Hypothalamus (tissue), 51 donors: Measurements from ENCODE around the gene KAZN.

ENCODE experiments used
- DNase-seq, 51 donors: peaks; one replicate each; lab custom pipeline; 2025; lab: John Stamatoyannopoulos, UW

KAZN gene

DNA sequence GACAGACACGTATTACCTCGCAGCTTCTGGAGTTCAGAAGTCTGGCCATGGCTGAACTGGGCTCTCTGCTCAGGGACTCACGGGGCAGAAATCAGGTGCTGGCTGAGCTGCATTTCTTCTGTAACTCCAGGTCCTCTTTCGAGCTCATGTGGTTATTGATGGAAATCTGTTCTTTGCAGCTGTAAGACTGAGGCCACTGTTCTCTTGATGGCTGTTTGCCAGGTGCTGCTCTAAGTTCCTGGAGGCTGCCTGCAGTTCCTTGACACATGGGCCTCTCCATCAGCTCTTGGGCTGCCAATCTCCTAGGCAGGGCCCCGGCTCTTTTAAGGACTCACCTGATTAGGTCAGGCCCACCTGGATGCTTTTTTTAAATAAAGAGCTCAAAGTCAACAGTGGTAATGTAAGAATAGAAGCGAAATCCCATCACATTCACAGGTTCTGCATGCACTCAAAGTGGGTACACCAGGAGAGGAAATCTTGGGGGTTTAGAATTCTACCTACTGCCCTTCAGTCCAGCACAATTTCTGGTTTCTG is 139.1 kb downstream of the KAZN start:
- peak in 3 of 51 donors; percentile 8 to 22 (median 16) for DNase-seq

- DNase-seq, result no peak
Measured at GRCh38 chr1:14738235-14738634, 139.8 kb downstream of the KAZN start.

DNA sequence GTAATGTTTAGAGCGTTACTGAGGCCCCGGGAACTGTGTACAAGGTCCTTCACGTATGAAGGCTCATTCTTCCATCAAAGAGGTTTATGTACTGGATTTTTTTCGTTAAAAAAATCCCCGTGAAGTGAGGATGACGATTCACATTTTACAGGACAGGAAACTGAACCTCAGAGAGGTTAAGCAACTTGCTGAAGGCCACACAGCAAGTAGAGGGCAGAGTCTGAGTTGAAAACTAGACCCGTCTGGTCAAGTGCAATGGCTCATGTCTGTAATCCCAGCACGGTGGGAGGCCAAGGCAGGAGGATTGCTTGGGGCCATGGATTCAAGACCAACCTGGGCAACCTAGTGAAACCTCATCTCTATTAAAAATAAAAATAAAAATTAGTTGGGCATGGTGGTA is 140.2 kb downstream of the KAZN start:
- no peak for DNase-seq

- DNase-seq, result no peak
Measured at GRCh38 chr1:14739082-14739832, 140.8 kb downstream of the KAZN start.

DNA sequence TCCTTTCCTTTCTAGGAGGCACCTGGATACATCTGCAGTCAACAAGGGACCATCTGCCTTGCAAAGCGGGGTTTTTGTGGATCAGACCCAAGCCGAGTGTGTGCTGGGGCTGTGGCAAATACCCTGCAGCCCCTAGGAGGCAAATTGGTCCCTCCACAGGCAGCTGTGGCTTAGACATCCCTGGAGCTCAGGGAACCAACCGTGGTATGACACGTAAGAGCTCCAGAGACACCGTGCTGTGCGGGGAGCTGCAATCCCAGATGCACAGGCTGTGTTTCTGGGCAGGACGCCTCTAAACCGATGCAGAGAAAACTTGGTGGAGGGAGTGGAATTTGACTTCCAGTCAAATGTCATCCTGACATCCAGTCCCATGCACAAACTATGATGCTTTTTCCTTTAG is 141.5 kb downstream of the KAZN start:
- no peak for DNase-seq

DNA sequence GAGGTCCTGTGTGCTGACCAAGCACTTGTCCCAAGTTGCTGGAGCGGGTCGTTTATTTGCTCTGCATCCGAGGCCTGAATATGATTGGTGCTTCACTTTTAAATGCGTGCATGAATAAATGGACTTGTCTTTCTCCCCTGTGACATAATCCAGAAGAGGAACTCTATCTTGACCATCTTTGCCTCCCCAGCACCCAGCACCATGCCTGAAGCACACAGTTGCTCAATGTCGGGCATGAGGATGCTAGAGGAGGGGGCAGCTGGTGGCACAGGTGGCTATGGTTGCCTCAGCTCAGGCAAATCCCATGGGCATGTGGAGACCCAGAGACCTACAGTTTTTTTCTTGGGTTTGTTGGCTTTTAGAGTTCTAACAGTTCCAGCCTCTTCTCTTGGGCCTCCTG is 142.6 kb downstream of the KAZN start:
- no peak for DNase-seq

DNA sequence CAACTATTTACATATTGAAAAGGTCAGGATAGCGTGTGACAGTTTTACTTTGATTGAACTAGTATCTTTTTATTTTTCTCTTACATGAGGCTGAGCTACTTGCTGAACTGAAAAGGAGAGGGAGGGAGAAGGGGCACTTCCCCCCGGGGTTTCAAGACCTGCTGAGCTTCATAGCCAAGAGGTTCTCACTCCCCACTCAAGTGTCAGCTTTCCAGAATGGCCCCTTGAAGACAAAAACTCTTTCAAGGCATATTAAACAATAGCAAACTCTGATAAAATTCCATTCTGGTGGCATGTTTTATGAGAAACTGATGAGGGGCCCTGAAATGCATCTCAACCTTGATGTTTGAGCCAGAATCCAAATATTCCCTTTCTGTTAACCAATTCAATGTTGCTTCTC is 143.0 kb downstream of the KAZN start:
- DNase-seq, result no peak

GRCh38 chr1:14742181-14742980 is 143.9 kb downstream of the KAZN start:
- peak in 2 of 51 donors; percentile 10 to 40 for DNase-seq

GRCh38 chr1:14743368-14743767 is 144.9 kb downstream of the KAZN start:
- no peak for DNase-seq

GRCh38 chr1:14745001-14745720 is 146.7 kb downstream of the KAZN start:
- DNase-seq, result peak in 1 of 51 donors; percentile 6

GRCh38 chr1:14745789-14746188 is 147.3 kb downstream of the KAZN start:
- DNase-seq, result no peak

GRCh38 chr1:14746393-14746792 is 147.9 kb downstream of the KAZN start:
- no peak for DNase-seq

DNA sequence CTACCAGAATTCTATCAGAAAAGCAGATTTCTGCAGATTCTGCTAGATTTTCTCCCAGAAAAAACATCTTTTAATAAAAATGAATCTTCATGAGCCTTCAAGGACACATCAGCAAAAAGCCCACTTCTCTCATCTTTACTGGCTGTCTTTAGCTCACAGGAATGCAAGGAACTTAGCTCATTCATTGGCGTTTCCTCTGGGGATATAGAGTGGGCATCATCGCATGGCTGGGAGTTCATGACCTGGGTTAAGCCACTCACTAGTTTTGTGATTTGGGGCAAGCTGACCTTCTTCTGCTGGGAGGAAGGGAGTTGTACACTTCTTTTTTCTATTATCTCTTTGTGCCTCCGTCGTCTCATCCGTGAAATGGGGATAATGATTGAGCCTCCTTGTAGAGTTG is 149.7 kb downstream of the KAZN start:
- no peak for DNase-seq

DNA sequence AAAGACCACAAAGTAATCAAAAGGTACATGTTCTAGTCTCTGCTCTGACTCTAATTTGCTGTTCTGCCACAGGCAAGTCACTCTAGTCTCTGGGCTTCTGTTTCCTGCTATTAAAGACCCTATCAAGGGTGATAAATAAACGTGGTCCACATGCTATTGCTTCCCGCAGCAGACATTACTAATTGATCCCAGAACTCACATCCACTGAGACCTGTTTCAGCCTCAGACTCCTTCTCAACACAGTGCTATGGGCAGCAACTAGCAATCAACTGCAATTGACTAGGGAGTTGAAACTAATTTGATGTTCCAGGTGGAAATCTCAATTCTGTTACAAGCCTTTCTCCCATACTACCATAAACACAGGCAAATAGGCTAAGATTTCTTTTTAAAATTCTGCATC is 150.5 kb downstream of the KAZN start:
- DNase-seq, result no peak

DNA sequence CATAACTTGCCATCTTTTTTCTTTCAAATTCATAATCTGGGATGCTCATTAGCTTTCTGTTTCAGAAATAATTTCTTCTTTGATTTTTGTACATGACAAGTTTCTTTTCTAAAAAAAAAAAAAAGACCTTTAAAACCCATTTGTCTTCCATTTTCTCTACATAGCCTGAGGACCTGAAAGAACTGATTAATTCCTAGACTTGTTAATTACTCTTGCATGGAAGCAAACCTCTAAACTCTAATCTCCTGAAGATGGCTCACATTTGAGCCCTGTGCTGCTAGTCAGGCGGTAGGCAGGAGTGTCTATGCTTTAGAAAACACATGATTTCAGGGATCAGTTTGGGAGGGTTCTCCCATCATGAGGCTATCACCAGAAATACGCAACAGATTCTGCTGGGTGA is 152.0 kb downstream of the KAZN start:
- DNase-seq, result no peak

DNA sequence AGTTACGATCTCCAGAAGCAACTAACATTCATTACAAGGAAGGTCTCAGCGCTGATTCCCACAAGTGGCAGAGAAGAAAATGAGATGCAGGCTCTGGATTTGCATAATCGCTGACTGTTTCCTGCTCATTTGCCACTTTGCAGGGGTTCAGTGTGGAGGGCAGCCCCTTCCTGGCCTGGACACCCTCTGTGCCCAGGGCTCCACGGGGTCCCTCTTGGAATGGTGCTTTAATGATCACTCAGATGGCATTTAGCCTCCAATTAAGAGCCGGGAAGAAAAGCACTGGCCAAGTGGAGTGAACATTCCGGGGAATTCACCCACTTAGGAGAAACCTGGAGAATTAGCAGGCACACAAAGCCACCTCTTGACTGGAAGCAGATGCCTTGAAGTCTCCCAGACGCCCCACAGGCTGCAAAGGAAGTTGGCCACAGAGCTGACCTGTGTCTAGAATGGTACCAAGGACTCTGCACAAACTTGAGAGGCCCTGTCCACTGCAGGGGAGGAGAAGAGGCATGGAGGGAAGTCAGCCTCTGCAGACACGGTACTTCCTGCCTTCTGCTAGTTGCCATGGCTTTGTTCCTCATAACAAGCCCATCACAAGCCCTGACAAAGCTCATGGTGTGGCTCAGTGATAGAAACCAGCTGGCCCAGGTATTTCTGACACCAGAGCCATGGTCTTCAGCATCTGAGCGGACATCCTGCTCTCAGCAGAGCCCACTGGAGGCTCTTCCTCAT is 157.2 kb downstream of the KAZN start:
- peak in 4 of 51 donors; percentile 12 to 32 (median 24) for DNase-seq

- no peak for DNase-seq
Measured at GRCh38 chr1:14756589-14757285, 158.3 kb downstream of the KAZN start.

- no peak for DNase-seq
Measured at GRCh38 chr1:14757286-14757625, 158.8 kb downstream of the KAZN start.

DNA sequence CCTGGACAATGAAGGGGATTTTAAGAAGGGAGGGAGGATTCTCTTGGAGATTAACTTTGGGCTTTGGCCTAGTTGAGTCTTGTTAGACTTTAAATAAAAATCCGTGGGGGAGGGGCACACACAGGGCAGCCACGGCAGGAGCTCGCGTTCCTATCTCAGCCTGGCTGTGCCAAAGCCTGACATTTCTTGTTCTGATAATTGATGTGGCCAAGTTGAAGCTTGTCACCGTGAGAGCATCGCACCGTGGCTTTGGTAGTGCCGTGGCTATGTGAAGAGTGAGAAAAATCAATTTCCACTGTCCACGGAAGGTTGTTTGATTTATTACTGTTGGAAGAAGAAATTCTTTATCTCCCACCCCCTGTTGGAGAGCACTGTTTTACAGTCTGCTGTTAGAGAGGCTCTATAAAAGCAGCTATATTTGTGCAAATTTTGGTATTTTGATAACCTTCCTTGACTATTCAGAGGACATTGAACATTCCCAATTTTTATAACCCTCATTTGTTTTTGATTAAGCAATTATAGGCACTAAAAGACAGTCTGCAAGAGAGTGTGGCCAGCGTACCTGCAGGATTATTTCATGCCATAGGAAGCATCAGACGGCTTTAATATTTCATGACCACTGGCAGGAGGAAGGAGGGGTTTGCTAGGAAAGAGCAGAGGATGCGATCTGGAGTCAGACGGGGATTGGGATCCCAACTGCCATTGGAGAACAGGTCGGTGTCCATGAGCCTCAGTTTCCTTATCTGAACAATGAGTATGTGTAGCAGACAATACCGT is 160.7 kb downstream of the KAZN start:
- DNase-seq, result no peak
